Stomach (tissue), 9 donors: ENCODE data around the gene OBSL1. TPM values are rescaled to one million over a fixed set of nuclear protein-coding genes. Genes with fewer than 3 reads are reported as not detected.

Experiments
- DNase-seq, 2 donors: peaks; one replicate each; pipeline versions ENCODE4 v3.0.0 to v3.0.0-alpha.2; 2013 to 2019
- H3K27ac ChIP-seq, 5 donors: fragments of 200-600 bp in 4 of 5; sonication (generic) in 4 of 5; one replicate each; pipeline ENCODE4 v1.5.1; 2013 to 2019; ENCODE audit warnings: mild to moderate bottlenecking in 1 of 5, moderate library complexity in 1 of 5
- H3K27me3 ChIP-seq, 3 donors: fragments of 200-600 bp; sonication (generic); one replicate each; pipeline ENCODE4 v1.5.1; 2017 to 2019; ENCODE audit warnings: mixed run types in 1 of 3
- H3K36me3 ChIP-seq, 4 donors: fragments of 200-600 bp; sonication (generic); 1 replicate in 3 of 4; 2 replicates in 1 of 4; pipeline ENCODE4 v1.5.1; 2016 to 2019
- H3K4me1 ChIP-seq, 4 donors: fragments of 200-600 bp; sonication (generic); one replicate each; pipeline ENCODE4 v1.5.1; 2016 to 2019
- H3K4me3 ChIP-seq, 4 donors: fragments of 200-600 bp; sonication (generic) in 3 of 4; one replicate each; pipeline ENCODE4 v1.5.1; 2016 to 2019; ENCODE audit warnings: mild to moderate bottlenecking in 1 of 4
- H3K9me3 ChIP-seq, 4 donors: fragments of 200-600 bp; sonication (generic); one replicate each; pipeline ENCODE4 v1.5.1; 2016 to 2019
- EP300 ChIP-seq: sonication (generic); formaldehyde crosslinking; IDR thresholded peaks from one replicate; pipeline ENCODE4 v1.6.1; 2017; ENCODE audit warnings: antibody characterized with exemption
- POLR2A ChIP-seq, 4 donors: fragments of 450-650 bp; IDR thresholded peaks; one replicate each; pipeline ENCODE4 v1.6.1; 2016; ENCODE audit warnings: antibody characterized with exemption in 4 of 4, control low read depth in 2 of 4, mild to moderate bottlenecking in 1 of 4, moderate library complexity in 1 of 4
- POLR2AphosphoS5 ChIP-seq, 3 donors: sonication (generic); formaldehyde crosslinking; IDR thresholded peaks; one replicate each; pipeline ENCODE4 v1.6.1; 2016; ENCODE audit warnings: antibody characterized with exemption in 3 of 3
- WGBS, 5 donors: extraction: QIAGEN DNeasy Blood & Tissue Kit in 3 of 5; methylation state at CpG; one replicate each; pipeline versions ENCODE4 v1.1.5 to v1.1.7; 2013 to 2018; 5-methylcytosine and 5-hydroxymethylcytosine counted together
- intact Hi-C: fragments of 100-400 bp; cut with DNase I; formaldehyde crosslinking; loops from one replicate; pipeline ENCODE4 v1.15.1; 2023; ENCODE audit warnings: low total_unique reads
- polyA plus RNA-seq, 3 donors: library from polyadenylated mRNA; stranded (reverse); fragments of 200-250 nt; gene quantifications; one replicate each; pipeline ENCODE4 v1.2.3, GENCODE V29; 2013
- total RNA-seq, 5 donors: library from RNA; depleted of rRNA; stranded (reverse); fragments of >200 nt; gene quantifications; one replicate each; pipeline versions ENCODE4 v1.1.0 to v1.2.3, GENCODE V29; 2014 to 2016
- TF ChIP-seq, protein P1 (sequence below), 7 experiments: fragments of 450-650 bp in 4 of 7; fragments of 200-600 bp in 3 of 7; sonication (generic) in 3 of 7; IDR thresholded peaks; one replicate each; pipeline ENCODE4 v1.5.1; 2016 to 2019; ENCODE audit warnings: antibody characterized with exemption in 7 of 7, control low read depth in 2 of 7, mild to moderate bottlenecking in 1 of 7
- donor health status: healthy with polysubstance abuse.
- donor health status: Bipolar disorder and iron deficiency.
- donor health status: healthy.

The OBSL1 gene
- total and polyA plus RNA-seq, 8 donors: 19.8 to 62.1 (median 41.5) TPM

DNA sequence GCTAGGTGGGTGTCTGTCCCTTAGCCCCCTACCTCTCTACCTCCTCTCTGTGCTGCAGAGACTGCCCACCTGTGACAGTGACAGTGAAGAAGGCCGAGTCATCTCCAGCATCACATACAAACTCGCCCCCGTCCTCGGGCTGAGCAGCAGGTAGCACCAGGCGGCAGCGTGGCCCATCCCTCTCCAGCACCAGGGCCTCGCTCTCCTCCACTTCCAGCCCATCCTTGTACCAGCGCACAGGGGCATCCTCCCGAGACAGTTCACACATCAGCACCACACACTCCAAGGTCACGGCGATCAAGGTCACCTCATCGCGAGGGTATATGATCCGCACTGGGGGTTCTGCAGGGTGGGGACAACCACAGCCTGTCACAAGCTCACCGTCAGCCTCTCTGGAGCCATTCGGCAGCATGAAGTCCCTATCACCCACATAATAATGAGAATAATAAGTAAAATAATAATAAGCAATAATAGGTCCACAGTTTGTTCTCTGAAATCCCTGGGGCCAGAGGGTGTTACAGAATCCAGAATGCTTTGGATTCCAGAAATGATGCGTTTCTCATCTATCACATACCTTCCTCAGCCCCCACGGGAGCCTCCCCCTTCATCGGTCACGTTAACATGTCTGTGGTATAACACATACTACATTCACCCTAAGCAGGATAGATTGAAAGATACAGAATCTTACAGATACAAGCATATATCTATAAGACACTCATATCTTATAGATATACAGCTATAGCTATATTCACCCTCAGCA is 12.0 kb downstream of the OBSL1 start:
- H3K36me3 ChIP-seq: peaks cover 0 to 49% (median 14%) of the 10 kb centered on the region in 4 donors
- H3K4me1 ChIP-seq: peaks cover 0 to 8% (median 0%) of the 10 kb centered on the region in 4 donors
- no peak overlapping the region for H3K27ac ChIP-seq
- H3K4me3 ChIP-seq: no peak overlapping the region
- WGBS, 5 donors: 90 to 94% (median 92%) methylated on average over 20 of the region's 20 CpGs
- no peaks in the 10 kb centered on the region for H3K9me3 ChIP-seq
- H3K27me3 ChIP-seq: peaks cover 0 to under 1% (median 0%) of the 10 kb centered on the region in 3 donors
- DNase-seq: no peak
- no peak for TF ChIP-seq POLR2A (IDR thresholded peaks at IDR 0.05)
- TF ChIP-seq, protein P1, sequence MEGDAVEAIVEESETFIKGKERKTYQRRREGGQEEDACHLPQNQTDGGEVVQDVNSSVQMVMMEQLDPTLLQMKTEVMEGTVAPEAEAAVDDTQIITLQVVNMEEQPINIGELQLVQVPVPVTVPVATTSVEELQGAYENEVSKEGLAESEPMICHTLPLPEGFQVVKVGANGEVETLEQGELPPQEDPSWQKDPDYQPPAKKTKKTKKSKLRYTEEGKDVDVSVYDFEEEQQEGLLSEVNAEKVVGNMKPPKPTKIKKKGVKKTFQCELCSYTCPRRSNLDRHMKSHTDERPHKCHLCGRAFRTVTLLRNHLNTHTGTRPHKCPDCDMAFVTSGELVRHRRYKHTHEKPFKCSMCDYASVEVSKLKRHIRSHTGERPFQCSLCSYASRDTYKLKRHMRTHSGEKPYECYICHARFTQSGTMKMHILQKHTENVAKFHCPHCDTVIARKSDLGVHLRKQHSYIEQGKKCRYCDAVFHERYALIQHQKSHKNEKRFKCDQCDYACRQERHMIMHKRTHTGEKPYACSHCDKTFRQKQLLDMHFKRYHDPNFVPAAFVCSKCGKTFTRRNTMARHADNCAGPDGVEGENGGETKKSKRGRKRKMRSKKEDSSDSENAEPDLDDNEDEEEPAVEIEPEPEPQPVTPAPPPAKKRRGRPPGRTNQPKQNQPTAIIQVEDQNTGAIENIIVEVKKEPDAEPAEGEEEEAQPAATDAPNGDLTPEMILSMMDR (IDR thresholded peaks at IDR 0.05): no peak
- no peak for TF ChIP-seq EP300
- no peak for TF ChIP-seq POLR2AphosphoS5 (IDR thresholded peaks at IDR 0.05)
- intact Hi-C loops: no loop called here

DNA sequence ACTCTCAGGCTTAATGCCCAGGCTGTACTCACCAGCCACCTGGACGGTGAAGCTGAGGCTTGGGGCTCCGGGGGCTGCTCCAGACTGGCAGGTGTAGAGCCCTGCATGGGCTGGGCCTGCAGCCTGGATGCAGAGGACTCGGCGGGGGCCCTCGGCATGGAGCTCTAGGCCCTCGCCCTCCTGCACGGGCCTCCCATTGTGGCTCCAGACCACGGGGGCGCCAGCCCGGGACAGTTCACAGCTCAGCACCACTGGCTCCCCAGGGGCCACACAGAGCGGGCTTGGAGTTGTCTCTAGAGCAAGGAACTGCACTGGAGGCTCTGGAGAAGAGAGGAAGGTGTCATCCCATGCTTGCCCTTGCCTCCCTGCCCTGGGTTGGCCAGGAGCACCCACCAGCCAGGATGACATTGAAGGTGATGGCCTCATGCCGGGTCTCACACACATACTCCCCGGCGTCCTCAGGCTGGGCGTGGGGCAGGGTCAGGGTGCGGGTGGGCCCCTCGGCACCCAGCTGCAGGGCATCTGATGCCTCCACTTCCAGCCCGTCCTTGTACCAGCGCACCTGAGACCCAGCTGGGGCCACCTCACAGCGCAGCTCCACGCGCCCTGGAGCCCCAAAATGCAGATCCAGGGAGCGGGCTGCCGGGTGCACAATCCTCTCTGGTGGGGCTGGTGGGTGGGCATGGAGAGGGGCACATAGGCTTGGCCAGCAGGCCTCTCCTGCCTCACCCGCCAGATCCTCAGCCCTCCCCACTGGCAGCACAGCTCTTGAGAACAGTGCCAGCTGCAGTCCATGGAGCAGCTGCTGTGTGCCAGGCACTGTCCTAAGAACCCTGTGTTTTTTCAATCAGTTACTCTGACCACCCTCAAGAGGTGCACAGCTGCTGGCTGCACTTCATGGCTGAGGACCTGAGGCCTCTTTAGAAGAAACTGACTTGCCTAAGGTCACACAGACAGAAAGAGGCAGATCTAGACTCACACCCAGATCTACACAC is 13.3 kb downstream of the OBSL1 start:
- Histone ChIP-seq H3K27ac (no peak overlapping the region), H3K27me3 (peaks cover 0 to 13% (median 3%) of the 10 kb centered on the region in 3 donors), H3K4me1 (peaks cover 2 to 13% (median 5%) of the 10 kb centered on the region in 4 donors), H3K36me3 (peaks cover 0 to 36% (median 8%) of the 10 kb centered on the region in 4 donors), H3K4me3 (no peak overlapping the region), H3K9me3 (no peaks in the 10 kb centered on the region)
- intact Hi-C loops: no loop called here
- WGBS, 5 donors: 83 to 94% (median 92%) methylated on average over 15 to 25 of the region's 25 CpGs
- DNase-seq: no peak
- TF ChIP-seq EP300 (no peak), POLR2AphosphoS5 (IDR thresholded peaks at IDR 0.05) (no peak), POLR2A (IDR thresholded peaks at IDR 0.05) (no peak)
- TF ChIP-seq, protein P1 (IDR thresholded peaks at IDR 0.05): no peak

DNA sequence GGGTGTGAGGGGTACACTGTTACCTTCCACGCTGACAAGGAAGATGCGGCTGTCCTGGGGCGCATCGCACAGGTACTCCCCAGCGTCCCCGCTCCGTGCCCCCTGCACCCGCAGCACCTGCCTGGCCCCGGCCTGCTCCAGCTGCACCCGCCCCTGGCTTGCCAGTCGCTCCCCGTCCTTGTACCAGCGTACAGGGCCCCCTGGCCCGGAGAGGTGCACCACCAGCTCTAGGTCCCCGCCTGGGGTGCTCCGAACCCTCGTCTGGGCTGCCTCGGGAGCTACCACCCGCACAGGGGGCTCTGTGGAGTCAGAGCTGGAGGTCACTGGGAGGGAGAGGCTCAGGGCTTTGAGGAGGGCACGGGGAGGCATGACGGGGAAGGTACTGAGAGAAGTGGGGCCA is 14.0 kb downstream of the OBSL1 start:
- Histone ChIP-seq H3K4me1 (peaks cover 7 to 21% (median 12%) of the 10 kb centered on the region in 4 donors), H3K27me3 (peaks cover 0 to 20% (median 11%) of the 10 kb centered on the region in 3 donors), H3K4me3 (no peak overlapping the region), H3K36me3 (peaks cover 0 to 30% (median 3%) of the 10 kb centered on the region in 4 donors), H3K9me3 (no peaks in the 10 kb centered on the region), H3K27ac (no peak overlapping the region)
- TF ChIP-seq EP300: no peak
- TF ChIP-seq, protein P1 (IDR thresholded peaks at IDR 0.05): no peak
- no peak for TF ChIP-seq POLR2A (IDR thresholded peaks at IDR 0.05)
- no peak for TF ChIP-seq POLR2AphosphoS5 (IDR thresholded peaks at IDR 0.05)
- 86 to 95% (median 92%) methylated on average over 18 to 21 of the region's 21 CpGs for WGBS, 5 donors
- intact Hi-C loops: no loop called here
- DNase-seq: no peak

DNA sequence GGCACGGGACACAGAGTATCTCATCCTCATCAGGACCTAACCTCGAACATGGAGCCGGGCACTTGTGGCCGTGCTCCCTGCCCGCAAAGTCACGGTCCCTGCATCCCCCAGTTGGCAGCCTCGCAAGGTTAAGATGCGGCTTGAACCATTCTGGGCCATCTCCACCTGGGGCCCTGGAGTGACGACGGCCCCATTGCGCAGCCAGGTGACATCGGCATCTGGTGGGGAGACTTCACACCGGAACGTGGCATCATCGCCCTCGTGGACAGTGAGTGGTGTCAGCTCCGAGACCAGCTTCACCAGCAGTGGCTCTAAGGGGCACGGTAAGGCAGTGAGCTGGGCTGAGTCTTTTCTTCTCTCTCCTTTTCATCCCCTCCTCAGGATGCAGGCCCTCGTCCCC is 14.9 kb downstream of the OBSL1 start:
- H3K36me3 ChIP-seq: peaks cover 0 to 23% (median 3%) of the 10 kb centered on the region in 4 donors
- intact Hi-C loops: no loop called here
- H3K9me3 ChIP-seq: no peaks in the 10 kb centered on the region
- H3K27me3 ChIP-seq: peaks cover 0 to 29% (median 19%) of the 10 kb centered on the region in 3 donors
- DNase-seq: no peak
- H3K4me1 ChIP-seq: peaks cover 15 to 30% (median 21%) of the 10 kb centered on the region in 4 donors
- H3K4me3 ChIP-seq: no peak overlapping the region
- no peak for TF ChIP-seq EP300
- no peak for TF ChIP-seq POLR2A (IDR thresholded peaks at IDR 0.05)
- no peak for TF ChIP-seq POLR2AphosphoS5 (IDR thresholded peaks at IDR 0.05)
- TF ChIP-seq, protein P1 (IDR thresholded peaks at IDR 0.05): no peak
- 92 to 95% (median 92%) methylated on average over 14 to 19 of the region's 19 CpGs for WGBS, 5 donors
- H3K27ac ChIP-seq: no peak overlapping the region
